Measurements from ENCODE around the gene AKT1S1. TPM values are rescaled to one million over a fixed set of nuclear protein-coding genes. Genes with fewer than 3 reads are reported as not detected.

AKT1S1 gene
- total RNA-seq, 4 donors from 2014 or later, result 16.2 to 31.0 (median 20.4) TPM

DNA sequence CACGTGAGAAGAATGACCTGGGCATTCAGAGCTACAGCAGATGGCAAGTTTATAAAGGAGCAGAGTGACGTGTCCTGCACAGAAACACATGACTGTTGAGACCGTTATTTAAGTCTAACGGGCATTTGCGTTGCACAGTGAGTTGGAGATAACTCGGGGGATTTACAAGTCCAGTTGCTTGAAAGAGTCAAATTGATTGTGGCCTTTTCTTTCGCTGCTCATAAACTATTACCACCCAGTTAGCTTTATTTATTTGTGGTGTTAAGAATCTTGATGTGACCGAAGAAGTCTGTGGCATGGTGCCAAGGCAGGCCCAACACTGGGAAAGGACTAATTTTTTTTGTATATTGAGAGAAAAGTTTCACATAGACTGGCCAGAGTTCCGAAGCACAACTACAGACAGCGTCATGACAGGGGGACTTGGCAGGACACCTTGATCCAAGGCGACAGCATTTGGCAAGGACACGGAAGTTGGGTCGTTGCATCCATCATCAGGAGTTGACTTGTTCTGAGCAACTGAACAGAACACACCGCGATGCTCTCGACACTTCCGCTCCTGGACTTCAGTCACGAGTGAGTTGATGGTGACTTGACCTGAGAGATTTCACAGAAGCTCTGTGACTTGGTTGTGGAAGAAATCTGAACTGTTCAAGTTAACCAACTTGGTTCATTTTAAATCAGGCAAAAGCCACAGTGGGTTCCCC lies 38.1 kb downstream of the AKT1S1 start:
- no peak for DNase-seq
- H3K4me3 ChIP-seq, result no peak overlapping the region
- intact Hi-C loops (cut with DNase I), result no loop called here
- 83 to 87% methylated on average over 17 of the region's 18 CpGs for WGBS, 2 donors
- TF ChIP-seq, protein P1, sequence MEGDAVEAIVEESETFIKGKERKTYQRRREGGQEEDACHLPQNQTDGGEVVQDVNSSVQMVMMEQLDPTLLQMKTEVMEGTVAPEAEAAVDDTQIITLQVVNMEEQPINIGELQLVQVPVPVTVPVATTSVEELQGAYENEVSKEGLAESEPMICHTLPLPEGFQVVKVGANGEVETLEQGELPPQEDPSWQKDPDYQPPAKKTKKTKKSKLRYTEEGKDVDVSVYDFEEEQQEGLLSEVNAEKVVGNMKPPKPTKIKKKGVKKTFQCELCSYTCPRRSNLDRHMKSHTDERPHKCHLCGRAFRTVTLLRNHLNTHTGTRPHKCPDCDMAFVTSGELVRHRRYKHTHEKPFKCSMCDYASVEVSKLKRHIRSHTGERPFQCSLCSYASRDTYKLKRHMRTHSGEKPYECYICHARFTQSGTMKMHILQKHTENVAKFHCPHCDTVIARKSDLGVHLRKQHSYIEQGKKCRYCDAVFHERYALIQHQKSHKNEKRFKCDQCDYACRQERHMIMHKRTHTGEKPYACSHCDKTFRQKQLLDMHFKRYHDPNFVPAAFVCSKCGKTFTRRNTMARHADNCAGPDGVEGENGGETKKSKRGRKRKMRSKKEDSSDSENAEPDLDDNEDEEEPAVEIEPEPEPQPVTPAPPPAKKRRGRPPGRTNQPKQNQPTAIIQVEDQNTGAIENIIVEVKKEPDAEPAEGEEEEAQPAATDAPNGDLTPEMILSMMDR (IDR thresholded peaks at IDR 0.05), result no peak
- no peak for TF ChIP-seq POLR2A (IDR thresholded peaks at IDR 0.05)
- H3K36me3 ChIP-seq, result peaks cover 16 to 69% (median 34%) of the 10 kb centered on the region in 3 donors
- H3K27me3 ChIP-seq, result no peaks in the 10 kb centered on the region
- no peak overlapping the region for H3K27ac ChIP-seq
- no peaks in the 10 kb centered on the region for H3K9me3 ChIP-seq
- H3K4me1 ChIP-seq, result no peaks in the 10 kb centered on the region

DNA sequence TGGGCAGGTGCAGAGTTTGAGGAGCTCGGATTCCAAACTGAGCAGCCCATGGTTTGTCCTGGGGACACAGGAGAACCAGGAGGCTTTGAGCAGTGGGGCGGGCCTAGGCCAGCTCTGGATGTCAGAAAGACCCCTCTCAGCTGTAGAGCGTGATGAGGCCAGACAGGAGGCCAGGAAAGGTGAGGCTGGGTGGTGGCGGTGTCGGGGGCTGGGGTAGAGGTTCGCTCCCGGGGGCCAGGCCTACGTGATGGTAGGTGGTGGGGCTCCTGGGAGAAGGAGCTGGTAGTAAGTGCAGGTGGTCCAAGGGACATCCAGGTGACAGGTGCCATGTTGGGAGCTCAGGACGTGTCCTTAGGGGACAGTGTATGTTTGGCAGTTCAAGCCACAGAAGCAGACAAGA lies 39.7 kb downstream of the AKT1S1 start:
- Histone ChIP-seq H3K36me3 (peaks cover 16 to 85% (median 43%) of the 10 kb centered on the region in 3 donors), H3K4me3 (no peak overlapping the region), H3K9me3 (no peaks in the 10 kb centered on the region), H3K27me3 (no peaks in the 10 kb centered on the region), H3K27ac (no peak overlapping the region), H3K4me1 (no peaks in the 10 kb centered on the region)
- no peak for DNase-seq
- intact Hi-C loops (cut with DNase I), result no loop called here
- TF ChIP-seq POLR2A (IDR thresholded peaks at IDR 0.05), result no peak
- TF ChIP-seq, protein P1 (IDR thresholded peaks at IDR 0.05), result no peak
- 88 to 95% methylated on average over 7 to 8 of the region's 9 CpGs for WGBS, 2 donors

DNA sequence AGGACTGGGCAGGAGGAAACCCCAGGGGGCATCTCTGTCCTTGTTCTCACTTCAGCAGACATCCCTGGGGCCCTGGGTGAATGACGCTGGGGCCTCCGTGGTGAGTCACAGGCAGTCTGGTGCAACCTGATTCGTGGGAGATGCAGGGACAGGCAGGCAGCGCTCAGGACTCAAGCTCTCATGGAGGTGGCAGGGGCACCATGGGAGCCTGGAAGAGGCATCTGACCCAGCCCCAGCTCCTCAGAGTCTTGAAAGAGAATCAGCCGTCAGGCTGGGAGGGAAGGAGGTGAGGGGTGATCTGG lies 40.2 kb downstream of the AKT1S1 start:
- Histone ChIP-seq H3K27me3 (no peaks in the 10 kb centered on the region), H3K9me3 (no peaks in the 10 kb centered on the region), H3K27ac (no peak overlapping the region), H3K36me3 (peaks cover 21 to 90% (median 48%) of the 10 kb centered on the region in 3 donors), H3K4me1 (no peaks in the 10 kb centered on the region), H3K4me3 (no peak overlapping the region)
- intact Hi-C loops (cut with DNase I), result no loop called here
- DNase-seq, result no peak
- TF ChIP-seq, protein P1 (IDR thresholded peaks at IDR 0.05), result no peak
- no peak for TF ChIP-seq POLR2A (IDR thresholded peaks at IDR 0.05)
- WGBS, 2 donors, result 74 to 78% methylated on average over 1 to 2 of the region's 5 CpGs

DNA sequence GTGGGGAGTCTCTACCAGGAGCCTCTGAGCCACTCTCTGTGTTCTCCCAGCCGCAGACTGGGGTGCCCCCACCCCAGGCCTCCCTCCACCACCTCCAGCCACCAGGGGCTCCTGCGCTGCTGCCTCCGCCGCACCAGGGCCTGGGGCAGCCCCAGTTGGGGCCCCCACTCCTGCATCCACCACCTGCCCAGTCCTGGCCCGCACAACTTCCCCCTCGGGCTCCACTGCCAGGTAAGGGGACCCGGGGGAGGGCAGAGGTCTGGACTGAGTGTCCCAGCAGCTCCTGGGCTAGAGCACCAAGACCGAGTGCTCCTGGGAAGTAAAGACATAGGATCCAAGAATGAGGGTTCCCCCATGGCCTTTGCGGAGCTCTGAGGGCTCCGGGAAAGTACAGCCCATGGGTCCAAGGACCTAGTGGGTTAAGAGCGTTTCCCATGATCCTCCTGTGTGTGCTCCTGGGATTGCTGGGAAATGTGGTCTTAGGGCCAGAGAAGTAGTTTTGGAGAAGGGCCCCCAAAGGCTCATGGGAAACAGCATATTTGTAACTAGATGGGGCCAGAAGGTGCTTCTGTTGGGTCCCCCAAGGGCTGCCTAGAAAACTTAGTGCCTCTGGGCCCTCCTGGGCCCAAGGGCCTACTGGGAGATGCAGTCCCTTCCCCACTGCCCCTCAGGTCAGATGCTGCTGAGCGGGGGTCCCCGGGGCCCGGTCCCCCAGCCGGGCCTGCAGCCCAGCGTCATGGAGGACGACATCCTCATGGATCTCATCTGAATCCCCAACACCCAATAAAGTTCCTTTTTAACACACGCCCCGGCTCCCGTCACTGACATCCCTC lies 40.8 kb downstream of the AKT1S1 start:
- H3K36me3 ChIP-seq, result peaks cover 27 to 96% (median 53%) of the 10 kb centered on the region in 3 donors
- TF ChIP-seq, protein P1 (IDR thresholded peaks at IDR 0.05), result no peak
- no peak for TF ChIP-seq POLR2A (IDR thresholded peaks at IDR 0.05)
- H3K27ac ChIP-seq, result no peak overlapping the region
- intact Hi-C loops (cut with DNase I), result no loop called here
- H3K4me3 ChIP-seq, result no peak overlapping the region
- H3K9me3 ChIP-seq, result no peaks in the 10 kb centered on the region
- no peaks in the 10 kb centered on the region for H3K4me1 ChIP-seq
- no peak for DNase-seq
- no peaks in the 10 kb centered on the region for H3K27me3 ChIP-seq
- whole genome bisulfite sequencing, 2 donors, result 89% methylated on average over 3 of the region's 20 CpGs; no CpG with 5 or more reads in 1 of the 2 donors

DNA sequence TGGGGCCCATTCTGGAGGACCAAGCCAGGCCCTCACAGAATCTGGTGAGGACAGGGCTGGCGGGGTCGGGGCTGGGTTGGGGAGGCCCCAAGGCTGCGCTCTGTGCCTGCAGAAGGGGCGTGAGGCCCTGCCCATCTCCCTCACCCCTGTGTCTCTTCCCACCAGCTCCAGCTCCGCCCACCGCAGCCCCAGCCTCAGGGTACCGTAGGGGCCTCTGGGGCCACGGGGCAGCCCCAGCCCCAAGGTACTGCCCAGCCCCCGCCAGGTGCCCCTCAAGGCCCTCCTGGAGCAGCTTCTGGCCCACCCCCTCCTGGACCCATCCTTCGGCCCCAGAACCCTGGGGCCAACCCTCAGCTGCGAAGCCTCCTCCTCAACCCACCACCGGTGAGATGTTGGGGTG lies 41.6 kb downstream of the AKT1S1 start:
- Histone ChIP-seq H3K27me3 (no peaks in the 10 kb centered on the region), H3K9me3 (no peaks in the 10 kb centered on the region), H3K4me1 (no peaks in the 10 kb centered on the region), H3K4me3 (no peak overlapping the region), H3K27ac (no peak overlapping the region), H3K36me3 (peaks cover 35 to 100% (median 62%) of the 10 kb centered on the region in 3 donors)
- intact Hi-C loops (cut with DNase I), result no loop called here
- no peak for DNase-seq
- TF ChIP-seq, protein P1 (IDR thresholded peaks at IDR 0.05), result no peak
- TF ChIP-seq POLR2A (IDR thresholded peaks at IDR 0.05), result no peak
- no CpG with 5 or more reads among the region's 12 CpGs for WGBS, 2 donors
